ENCODE measurements around the gene KIF1B. TPM values are rescaled to one million over a fixed set of nuclear protein-coding genes. Genes with fewer than 3 reads are reported as not detected.

KIF1B gene
- total and polyA plus RNA-seq, 2 experiments from 2014 or later = 21.5 to 68.4 TPM

DNA sequence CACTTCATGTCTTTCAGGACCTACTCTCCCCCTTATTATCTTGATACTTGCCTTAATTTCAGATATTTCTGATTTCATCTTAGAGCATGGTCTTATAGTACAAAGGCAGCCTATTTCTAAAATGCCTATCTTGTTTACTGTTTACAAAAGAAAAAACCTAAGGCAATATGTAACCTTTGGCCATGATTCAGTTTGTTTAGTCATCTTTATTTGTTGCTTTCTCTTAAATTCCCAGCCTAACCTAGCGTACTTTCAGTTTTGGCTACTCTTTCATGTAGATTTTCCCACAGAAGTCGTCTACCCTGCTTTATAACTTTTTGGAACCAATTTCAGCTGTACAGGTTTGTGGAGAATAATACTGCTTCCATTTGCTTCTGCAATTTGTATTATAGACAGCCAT is 81.8 kb downstream of the KIF1B start:
- Mint-ChIP-seq H3K27me3 (ENCODE audit: insufficient read depth, low read depth, poor library complexity) (no peaks in the 10 kb centered on the region), H3K4me1 (peaks cover 2% of the 10 kb centered on the region; the same call in 1 of the 3 replicates), H3K9me3 (no peaks in the 10 kb centered on the region), H3K4me3 (no peak overlapping the region), H3K27ac (no peak overlapping the region; the same call in 1 of the 2 replicates), H3K36me3 (ENCODE audit: low read depth) (peaks cover 50% of the 10 kb centered on the region)
- Histone ChIP-seq H3K4me1 (ENCODE audit: insufficient read depth) (peaks cover 1% of the 10 kb centered on the region; the same call in 1 of the 2 replicates), H3K27me3 (ENCODE audit: insufficient read depth) (no peaks in the 10 kb centered on the region), H3K9me2 (ENCODE audit: insufficient read depth) (no peaks in the 10 kb centered on the region), H3K79me2 (replicated peaks; ENCODE audit: insufficient read depth) (no peaks in the 10 kb centered on the region), H3F3A (replicated peaks; ENCODE audit: low read depth) (no peaks in the 10 kb centered on the region), H3K4me2 (no peak overlapping the region), H4K20me1 (replicated peaks; ENCODE audit: insufficient read depth) (no peaks in the 10 kb centered on the region; the same call in 1 of the 2 replicates), H3K36me3 (ENCODE audit: insufficient read depth) (peaks cover 19% of the 10 kb centered on the region), H2AFZ (no peak overlapping the region), H3K4me3 (no peak overlapping the region), H3K27ac (ENCODE audit: low read depth) (no peak overlapping the region)
- ATAC-seq (no peak), DNase-seq (ENCODE audit: low spot score) (no peak)
- TF ChIP-seq ZNF114 (CRISPR knock-in tag; IDR thresholded peaks at IDR 0.05) = no peak

DNA sequence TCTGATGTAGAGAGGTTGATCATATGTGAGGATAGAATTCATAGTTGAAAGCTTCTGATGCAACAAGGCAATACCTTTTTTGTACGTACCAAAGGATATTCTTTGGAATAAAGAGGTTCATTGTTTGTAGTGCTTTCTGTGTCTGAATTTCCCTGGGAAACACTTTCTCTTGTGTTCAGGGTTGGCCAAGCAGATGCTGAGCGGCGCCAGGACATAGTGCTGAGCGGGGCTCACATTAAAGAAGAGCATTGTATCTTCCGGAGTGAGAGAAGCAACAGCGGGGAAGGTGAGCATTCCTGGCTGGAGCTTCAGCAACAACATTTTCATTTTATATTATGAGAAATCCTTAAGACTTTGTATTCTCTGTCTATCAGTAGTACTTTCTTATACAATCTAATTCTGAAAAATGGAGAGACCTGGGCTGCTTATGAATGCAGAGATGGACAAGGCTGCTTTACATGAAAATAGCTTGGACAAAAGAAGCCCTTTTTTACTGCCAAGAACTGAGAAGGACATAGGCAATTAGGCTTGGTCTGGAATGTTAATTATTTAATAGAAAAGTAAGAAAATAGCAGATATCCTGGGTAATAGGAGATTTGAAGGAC is 85.2 kb downstream of the KIF1B start:
- H3K36me3 Mint-ChIP-seq (ENCODE audit: low read depth) = peaks cover 55% of the 10 kb centered on the region
- no peak overlapping the region for H3K4me3 Mint-ChIP-seq
- ATAC-seq = no peak
- Histone ChIP-seq H2AFZ (no peak overlapping the region), H3K4me2 (no peak overlapping the region), H4K20me1 (replicated peaks; ENCODE audit: insufficient read depth) (no peaks in the 10 kb centered on the region; the same call in 1 of the 2 replicates), H3K27me3 (ENCODE audit: insufficient read depth) (no peaks in the 10 kb centered on the region), H3K27ac (ENCODE audit: low read depth) (no peak overlapping the region), H3K36me3 (ENCODE audit: insufficient read depth) (peaks cover 21% of the 10 kb centered on the region), H3F3A (replicated peaks; ENCODE audit: low read depth) (no peaks in the 10 kb centered on the region), H3K4me1 (ENCODE audit: insufficient read depth) (peaks cover 4% of the 10 kb centered on the region; the same call in 1 of the 2 replicates), H3K4me3 (no peak overlapping the region), H3K79me2 (replicated peaks; ENCODE audit: insufficient read depth) (no peaks in the 10 kb centered on the region), H3K9me2 (ENCODE audit: insufficient read depth) (no peaks in the 10 kb centered on the region)
- no peak for DNase-seq (ENCODE audit: low spot score)
- peaks cover 14% of the 10 kb centered on the region; the same call in 2 of the 3 replicates for H3K4me1 Mint-ChIP-seq
- H3K27ac Mint-ChIP-seq = peak overlapping the region; percentile 85
- TF ChIP-seq NANOG (IDR thresholded peaks at IDR 0.05; ENCODE audit: borderline replicate concordance) = no peak
- TF ChIP-seq POLR2AphosphoS5 (IDR thresholded peaks at IDR 0.05; ENCODE audit: low read depth) = no peak
- no peak for TF ChIP-seq EZH2 (IDR thresholded peaks at IDR 0.05; ENCODE audit: low read depth, unreplicated experiment)
- no peak for TF ChIP-seq CREB1 (CRISPR knock-in tag; IDR thresholded peaks at IDR 0.05; ENCODE audit: low read depth)
- TF ChIP-seq ZNF114 (CRISPR knock-in tag; IDR thresholded peaks at IDR 0.05) = no peak
- TF ChIP-seq, protein P1, sequence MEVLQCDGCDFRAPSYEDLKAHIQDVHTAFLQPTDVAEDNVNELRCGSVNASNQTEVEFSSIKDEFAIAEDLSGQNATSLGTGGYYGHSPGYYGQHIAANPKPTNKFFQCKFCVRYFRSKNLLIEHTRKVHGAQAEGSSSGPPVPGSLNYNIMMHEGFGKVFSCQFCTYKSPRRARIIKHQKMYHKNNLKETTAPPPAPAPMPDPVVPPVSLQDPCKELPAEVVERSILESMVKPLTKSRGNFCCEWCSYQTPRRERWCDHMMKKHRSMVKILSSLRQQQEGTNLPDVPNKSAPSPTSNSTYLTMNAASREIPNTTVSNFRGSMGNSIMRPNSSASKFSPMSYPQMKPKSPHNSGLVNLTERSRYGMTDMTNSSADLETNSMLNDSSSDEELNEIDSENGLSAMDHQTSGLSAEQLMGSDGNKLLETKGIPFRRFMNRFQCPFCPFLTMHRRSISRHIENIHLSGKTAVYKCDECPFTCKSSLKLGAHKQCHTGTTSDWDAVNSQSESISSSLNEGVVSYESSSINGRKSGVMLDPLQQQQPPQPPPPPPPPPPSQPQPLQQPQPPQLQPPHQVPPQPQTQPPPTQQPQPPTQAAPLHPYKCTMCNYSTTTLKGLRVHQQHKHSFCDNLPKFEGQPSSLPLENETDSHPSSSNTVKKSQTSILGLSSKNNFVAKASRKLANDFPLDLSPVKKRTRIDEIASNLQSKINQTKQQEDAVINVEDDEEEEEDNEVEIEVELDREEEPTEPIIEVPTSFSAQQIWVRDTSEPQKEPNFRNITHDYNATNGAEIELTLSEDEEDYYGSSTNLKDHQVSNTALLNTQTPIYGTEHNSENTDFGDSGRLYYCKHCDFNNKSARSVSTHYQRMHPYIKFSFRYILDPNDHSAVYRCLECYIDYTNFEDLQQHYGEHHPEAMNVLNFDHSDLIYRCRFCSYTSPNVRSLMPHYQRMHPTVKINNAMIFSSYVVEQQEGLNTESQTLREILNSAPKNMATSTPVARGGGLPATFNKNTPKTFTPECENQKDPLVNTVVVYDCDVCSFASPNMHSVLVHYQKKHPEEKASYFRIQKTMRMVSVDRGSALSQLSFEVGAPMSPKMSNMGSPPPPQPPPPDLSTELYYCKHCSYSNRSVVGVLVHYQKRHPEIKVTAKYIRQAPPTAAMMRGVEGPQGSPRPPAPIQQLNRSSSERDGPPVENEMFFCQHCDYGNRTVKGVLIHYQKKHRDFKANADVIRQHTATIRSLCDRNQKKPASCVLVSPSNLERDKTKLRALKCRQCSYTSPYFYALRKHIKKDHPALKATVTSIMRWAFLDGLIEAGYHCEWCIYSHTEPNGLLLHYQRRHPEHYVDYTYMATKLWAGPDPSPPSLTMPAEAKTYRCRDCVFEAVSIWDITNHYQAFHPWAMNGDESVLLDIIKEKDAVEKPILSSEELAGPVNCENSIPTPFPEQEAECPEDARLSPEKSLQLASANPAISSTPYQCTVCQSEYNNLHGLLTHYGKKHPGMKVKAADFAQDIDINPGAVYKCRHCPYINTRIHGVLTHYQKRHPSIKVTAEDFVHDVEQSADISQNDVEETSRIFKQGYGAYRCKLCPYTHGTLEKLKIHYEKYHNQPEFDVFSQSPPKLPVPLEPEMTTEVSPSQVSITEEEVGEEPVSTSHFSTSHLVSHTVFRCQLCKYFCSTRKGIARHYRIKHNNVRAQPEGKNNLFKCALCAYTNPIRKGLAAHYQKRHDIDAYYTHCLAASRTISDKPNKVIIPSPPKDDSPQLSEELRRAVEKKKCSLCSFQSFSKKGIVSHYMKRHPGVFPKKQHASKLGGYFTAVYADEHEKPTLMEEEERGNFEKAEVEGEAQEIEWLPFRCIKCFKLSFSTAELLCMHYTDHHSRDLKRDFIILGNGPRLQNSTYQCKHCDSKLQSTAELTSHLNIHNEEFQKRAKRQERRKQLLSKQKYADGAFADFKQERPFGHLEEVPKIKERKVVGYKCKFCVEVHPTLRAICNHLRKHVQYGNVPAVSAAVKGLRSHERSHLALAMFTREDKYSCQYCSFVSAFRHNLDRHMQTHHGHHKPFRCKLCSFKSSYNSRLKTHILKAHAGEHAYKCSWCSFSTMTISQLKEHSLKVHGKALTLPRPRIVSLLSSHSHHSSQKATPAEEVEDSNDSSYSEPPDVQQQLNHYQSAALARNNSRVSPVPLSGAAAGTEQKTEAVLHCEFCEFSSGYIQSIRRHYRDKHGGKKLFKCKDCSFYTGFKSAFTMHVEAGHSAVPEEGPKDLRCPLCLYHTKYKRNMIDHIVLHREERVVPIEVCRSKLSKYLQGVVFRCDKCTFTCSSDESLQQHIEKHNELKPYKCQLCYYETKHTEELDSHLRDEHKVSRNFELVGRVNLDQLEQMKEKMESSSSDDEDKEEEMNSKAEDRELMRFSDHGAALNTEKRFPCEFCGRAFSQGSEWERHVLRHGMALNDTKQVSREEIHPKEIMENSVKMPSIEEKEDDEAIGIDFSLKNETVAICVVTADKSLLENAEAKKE (CRISPR knock-in tag; IDR thresholded peaks at IDR 0.05) = no peak
- TF ChIP-seq STAT1 (IDR thresholded peaks at IDR 0.05; ENCODE audit: unreplicated experiment) = no peak
- H3K27me3 Mint-ChIP-seq (ENCODE audit: insufficient read depth, low read depth, poor library complexity) = no peaks in the 10 kb centered on the region
- no peaks in the 10 kb centered on the region for H3K9me3 Mint-ChIP-seq
